AG04449 (cell line): Measurements from ENCODE around the gene CAT.
A peak's percentile ranks its signal among the peaks of the same experiment; 100 is the strongest.

Experiments
- CTCF ChIA-PET: fragments of 350-600 bp; formaldehyde crosslinking; extraction: SDS; loops from one replicate; lab custom pipeline; 2021; ENCODE audit warnings: antibody characterized with exemption; lab: Yijun Ruan, JAX
- POLR2A ChIA-PET: fragments of 400-600, 350-600 bp; formaldehyde crosslinking; extraction: SDS; loops from one replicate; lab custom pipeline; 2020; ENCODE audit warnings: antibody characterized with exemption, inconsistent platforms; lab: Yijun Ruan, JAX
- DNase-seq: peaks from one replicate; pipeline ENCODE4 v3.0.0-alpha.2; 2010; ENCODE audit warnings: low read depth, low spot score
- H3K4me3 ChIP-seq: 2 replicates; pipeline ENCODE4 v1.5.1; 2011; ENCODE audit warnings: low read depth, mild to moderate bottlenecking, control low read depth, low read length
- CTCF ChIP-seq: IDR thresholded peaks from one replicate; pipeline ENCODE4 v1.5.1; 2011; ENCODE audit warnings: mild to moderate bottlenecking, moderate library complexity, low read length, control low read depth, inconsistent platforms; ENCODE audit not compliant: insufficient read depth; ENCODE audit errors: missing control alignments

Gene CAT

DNA sequence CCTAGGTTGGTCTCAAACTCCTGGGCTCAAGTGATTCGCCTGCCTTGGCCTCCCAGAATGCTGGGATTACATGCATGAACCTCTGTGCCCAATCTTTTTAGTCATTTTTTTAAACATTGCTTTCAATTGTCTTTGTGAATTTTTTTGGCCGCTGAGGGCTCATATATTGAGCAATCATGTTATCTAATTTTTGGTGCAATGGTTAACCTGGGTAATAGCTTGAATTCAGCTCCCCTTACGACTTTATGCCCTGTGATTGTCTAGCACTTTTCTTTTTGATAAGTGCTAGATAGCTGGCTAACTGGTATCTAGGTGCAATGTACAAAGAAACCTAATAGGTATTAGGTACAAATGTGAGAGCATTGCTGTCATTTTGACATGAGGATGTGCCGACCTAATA, 35.3 kb upstream of the CAT start:
- POLR2A ChIA-PET, result no interaction called here
- CTCF ChIA-PET, result interaction anchor here (1.3 to 1.4 kb wide), 2 partner anchors 13 to 89 kb away, joined by 3 to 4 read pairs; no protein-coding TSS in a partner anchor
- DNase-seq, result no peak
- TF ChIP-seq CTCF, result no peak
- no peak overlapping the region for H3K4me3 ChIP-seq

DNA sequence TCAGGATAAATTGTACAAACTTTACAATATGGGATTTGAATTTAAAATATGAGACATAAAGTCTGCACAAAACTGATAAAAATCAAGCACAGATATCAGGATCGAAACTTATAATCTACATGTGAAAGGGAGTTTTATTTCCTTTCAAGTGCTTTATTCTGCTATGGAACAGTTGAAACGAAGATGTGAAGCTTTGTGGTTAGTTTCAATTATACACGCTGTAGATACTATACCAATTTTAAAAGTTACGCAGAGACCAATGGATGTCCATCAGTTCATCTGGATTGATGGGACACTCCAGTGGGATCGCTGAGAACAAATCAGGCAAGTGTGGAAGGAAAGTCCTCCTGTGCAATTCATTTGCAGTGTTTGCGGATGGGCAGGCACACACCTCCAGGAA, 34.5 kb upstream of the CAT start:
- no peak for DNase-seq
- H3K4me3 ChIP-seq, result no peak overlapping the region
- ChIA-PET CTCF (interaction anchor here (1.4 kb wide), 1 partner anchor 88 kb away, joined by 4 read pairs; no protein-coding TSS in a partner anchor), POLR2A (interaction anchor here (0.6 kb wide), 1 partner anchor 23 kb away, joined by 4 read pairs; no protein-coding TSS in a partner anchor)
- TF ChIP-seq CTCF, result no peak

DNA sequence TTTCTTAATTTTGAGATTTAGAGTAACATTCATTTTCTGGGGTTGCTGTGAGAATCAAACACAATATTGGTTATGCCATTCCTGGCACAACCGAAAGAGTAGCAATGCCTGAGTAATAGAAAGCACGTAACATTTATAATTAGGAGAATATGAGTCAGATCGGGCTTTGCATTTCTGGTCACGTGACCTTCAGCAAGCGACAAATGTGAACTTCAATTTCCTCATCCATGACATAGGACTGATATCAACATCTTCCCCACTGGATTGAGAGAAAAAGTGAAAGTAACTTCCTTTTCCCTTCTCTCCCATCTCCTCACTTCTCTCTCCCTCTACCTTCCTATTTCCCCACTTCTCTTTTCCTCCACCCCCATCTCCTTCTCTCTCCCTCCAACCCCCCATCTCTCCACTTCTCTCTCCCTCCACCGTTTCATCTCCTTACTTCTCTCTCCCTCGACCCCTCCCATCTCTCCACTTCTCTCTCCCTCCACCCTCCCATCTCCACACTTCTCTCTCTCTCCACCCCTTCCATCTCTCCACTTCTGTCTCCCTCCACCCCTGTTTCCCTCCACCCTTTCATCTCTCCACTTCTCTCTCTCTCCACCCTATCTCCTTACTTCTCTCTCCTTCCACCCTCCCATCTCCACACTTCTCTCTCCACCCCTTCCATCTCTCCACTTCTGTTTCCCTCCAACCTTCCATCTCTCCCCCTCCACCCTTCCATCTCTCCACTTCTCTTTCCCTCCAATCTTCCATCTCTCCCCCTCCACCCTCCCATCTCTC, 33.5 kb upstream of the CAT start:
- POLR2A ChIA-PET, result no interaction called here
- DNase-seq, result no peak
- no peak for TF ChIP-seq CTCF
- CTCF ChIA-PET, result no interaction called here
- H3K4me3 ChIP-seq, result peak overlapping the region; percentile 32

DNA sequence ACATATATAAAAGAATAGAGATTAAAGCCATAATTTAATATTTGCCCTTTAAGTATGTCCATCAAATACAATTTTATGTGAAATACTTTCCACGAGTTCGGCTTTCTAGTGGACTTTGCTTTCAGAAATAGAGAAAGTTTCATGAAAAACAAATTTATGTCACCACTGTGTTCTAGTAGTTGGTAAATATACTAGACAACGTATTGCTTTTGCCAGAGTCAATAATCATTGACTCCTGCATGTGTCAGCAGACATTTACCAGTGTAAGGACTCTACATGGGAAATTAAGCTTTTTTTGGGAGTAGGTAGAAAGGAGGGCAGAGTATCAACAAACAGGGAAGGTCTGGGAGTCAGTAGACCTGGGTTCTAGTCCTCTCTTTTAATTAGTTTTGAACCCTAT, 32.3 kb upstream of the CAT start:
- CTCF ChIA-PET, result interaction anchor here (2.1 kb wide), 1 partner anchor 232 kb away, joined by 5 read pairs; no protein-coding TSS in a partner anchor
- no peak for TF ChIP-seq CTCF
- POLR2A ChIA-PET, result no interaction called here

DNA sequence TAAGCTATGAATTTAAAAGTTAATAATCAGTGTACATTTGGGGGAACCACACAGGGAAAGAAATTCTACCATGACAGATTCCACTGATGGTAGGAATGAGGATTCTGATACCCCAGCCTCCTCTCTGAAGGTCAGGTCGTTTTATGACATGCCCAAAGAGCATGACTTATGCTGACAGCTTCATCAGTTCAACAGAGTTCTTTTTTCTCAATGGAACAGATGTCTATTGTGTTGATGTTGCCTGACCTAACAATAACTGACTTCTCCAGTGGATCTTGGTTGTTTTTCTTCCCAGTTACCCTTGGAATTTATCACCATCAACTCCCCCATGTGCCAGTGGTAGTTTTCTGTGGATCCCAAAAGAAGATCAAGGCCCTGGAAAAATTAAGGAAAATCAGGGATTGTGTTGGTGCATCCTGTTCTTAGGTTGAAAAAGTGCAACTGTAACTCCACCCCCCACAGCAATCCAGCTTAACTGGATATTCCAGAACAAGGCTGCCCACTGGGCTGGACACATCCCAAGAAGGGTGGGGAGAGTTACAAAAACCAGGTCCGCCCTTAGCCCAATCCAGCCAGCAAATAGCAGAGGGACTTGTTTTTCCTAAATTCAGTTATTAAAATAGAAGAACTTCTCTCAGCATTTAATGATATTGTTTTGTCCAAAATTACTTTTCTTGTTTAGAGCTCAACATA, 31.5 kb upstream of the CAT start:
- POLR2A ChIA-PET, result no interaction called here
- no peak for TF ChIP-seq CTCF

More for the DNA sequence above, 32.3 kb upstream of the CAT start:
- DNase-seq, result no peak
- H3K4me3 ChIP-seq, result no peak overlapping the region

More for the DNA sequence above, 31.5 kb upstream of the CAT start:
- no peak overlapping the region for H3K4me3 ChIP-seq
- CTCF ChIA-PET, result interaction anchor here (1.1 to 2.1 kb wide), 2 partner anchors 10 to 232 kb away, joined by 3 to 5 read pairs; no protein-coding TSS in a partner anchor
- no peak for DNase-seq
